Mucosa of descending colon (tissue), 3 donors: ENCODE measurements around the gene MYRIP. TPM values are rescaled to one million over a fixed set of nuclear protein-coding genes. Genes with fewer than 3 reads are reported as not detected.

ENCODE experiments used
- ATAC-seq: fragments of 200-7000 bp; cut with Tn5 transposase; one replicate; pipeline ENCODE4 v1.9.1; 2020; ENCODE audit warnings: mild to moderate bottlenecking, moderate library complexity
- DNase-seq, 3 donors: peaks; one replicate each; pipeline ENCODE4 v3.0.0-alpha.2; 2020
- H3K36me3 ChIP-seq: fragments of 200-600 bp; one replicate; pipeline ENCODE4 v1.8.0; 2021; ENCODE audit warnings: low read depth, mild to moderate bottlenecking
- H3K4me1 ChIP-seq: fragments of 200-600 bp; one replicate; pipeline ENCODE4 v1.8.0; 2021; ENCODE audit warnings: low read depth, mild to moderate bottlenecking
- H3K4me3 ChIP-seq: fragments of 200-600 bp; one replicate; pipeline ENCODE4 v1.8.0; 2021; ENCODE audit warnings: mild to moderate bottlenecking
- H3K9me3 ChIP-seq: fragments of 200-600 bp; one replicate; pipeline ENCODE4 v1.8.0; 2021; ENCODE audit warnings: mild to moderate bottlenecking
- CTCF ChIP-seq: fragments of 200-600 bp; IDR thresholded peaks from one replicate; pipeline ENCODE4 v1.8.0; 2022; ENCODE audit warnings: antibody characterized with exemption, mild to moderate bottlenecking
- intact Hi-C, 2 donors: fragments of 100-400 bp; cut with DNase I in 1 of 2; cut with micrococcal nuclease in 1 of 2; formaldehyde crosslinking; loops; one replicate each; pipeline versions ENCODE4 v1.11.0 to v1.11.1; 2022; cut with DNase I, micrococcal nuclease
- total RNA-seq, 3 donors: library from RNA; stranded (reverse); fragmentation: NEBNext Ultra II Directional in 2 of 3; extraction: Animal tissue kit (Norgen Biotek cat#: 25700) in 2 of 3; gene quantifications; one replicate each; pipeline versions ENCODE4 v1.2.1 to v1.2.4, GENCODE V29; 2021 to 2023
- donor health status: DM: no; HTN: no; CAD: no; lungs with moderate emphysema.
- donor health status: DM: no; HTN: no; CAD: no.
- donor health status: DM: no; HTN: yes; CAD: no.

MYRIP gene
- total RNA-seq, 3 donors from 2014 or later: 7.2 to 11.2 (median 9.9) TPM

- no peaks in the 10 kb centered on the region for H3K9me3 ChIP-seq
- intact Hi-C loops: no loop called here
- DNase-seq (no peak), ATAC-seq (peak; percentile 21)
- no peaks in the 10 kb centered on the region for H3K36me3 ChIP-seq
- H3K4me1 ChIP-seq: no peaks in the 10 kb centered on the region
- no peak overlapping the region for H3K4me3 ChIP-seq
- TF ChIP-seq CTCF: no peak
Observed at GRCh38 chr3:40088527-40089170, 279.2 kb downstream of the MYRIP start.

GRCh38 chr3:40096661-40097111 lies 287.3 kb downstream of the MYRIP start:
- DNase-seq (no peak), ATAC-seq (no peak)
- H3K36me3 ChIP-seq: no peaks in the 10 kb centered on the region
- H3K4me1 ChIP-seq: no peaks in the 10 kb centered on the region
- H3K9me3 ChIP-seq: no peaks in the 10 kb centered on the region
- TF ChIP-seq CTCF: no peak
- intact Hi-C loops: no loop called here
- no peak overlapping the region for H3K4me3 ChIP-seq

- TF ChIP-seq CTCF: no peak
- Histone ChIP-seq H3K9me3 (no peaks in the 10 kb centered on the region), H3K4me3 (no peak overlapping the region), H3K4me1 (no peaks in the 10 kb centered on the region), H3K36me3 (no peaks in the 10 kb centered on the region)
- intact Hi-C loops: no loop called here
- no peak for DNase-seq
- ATAC-seq: no peak
Observed at GRCh38 chr3:40097131-40098117, 288.0 kb downstream of the MYRIP start.

GRCh38 chr3:40098261-40098759 lies 288.9 kb downstream of the MYRIP start:
- intact Hi-C loops: no loop called here
- ATAC-seq (no peak), DNase-seq (no peak)
- no peak for TF ChIP-seq CTCF
- no peaks in the 10 kb centered on the region for H3K4me1 ChIP-seq
- H3K36me3 ChIP-seq: no peaks in the 10 kb centered on the region
- H3K4me3 ChIP-seq: no peak overlapping the region
- H3K9me3 ChIP-seq: no peaks in the 10 kb centered on the region

GRCh38 chr3:40099871-40100270 lies 290.5 kb downstream of the MYRIP start:
- TF ChIP-seq CTCF: no peak
- intact Hi-C loops: no loop called here
- no peak for ATAC-seq

More at GRCh38 chr3:40099871-40100270, 290.5 kb downstream of the MYRIP start:
- DNase-seq: no peak
- Histone ChIP-seq H3K9me3 (no peaks in the 10 kb centered on the region), H3K4me3 (no peak overlapping the region), H3K36me3 (no peaks in the 10 kb centered on the region), H3K4me1 (no peaks in the 10 kb centered on the region)
